ENCODE measurements around the gene RHCG.

Gene RHCG

DNA sequence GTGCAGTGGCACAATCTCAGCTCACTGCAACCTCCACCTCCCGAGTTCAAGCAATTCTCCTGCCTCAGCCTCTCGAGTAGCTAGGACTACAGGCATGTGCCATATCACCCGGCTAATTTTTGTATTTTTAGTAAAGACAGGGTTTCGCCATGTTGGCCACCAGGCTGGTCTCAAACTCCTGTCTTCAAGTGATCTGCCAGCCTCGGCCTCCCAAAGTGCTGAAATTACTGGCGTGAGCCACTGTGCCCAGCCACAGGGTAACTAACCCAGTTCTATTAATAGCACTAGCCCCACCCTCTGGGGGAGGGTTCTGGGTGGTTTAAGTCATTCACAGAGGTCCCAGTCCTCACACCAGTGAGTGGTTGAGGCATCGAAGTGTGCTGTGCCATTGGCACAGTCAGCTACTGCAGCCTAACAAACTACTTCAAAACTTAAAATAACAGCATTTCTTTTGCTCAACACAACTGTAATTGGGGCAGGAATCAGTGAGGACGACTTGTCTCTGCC lies 44.0 kb downstream of the RHCG start:
- DNase-seq = no peak
- peaks cover 43% of the 10 kb centered on the region for H3K27me3 Mint-ChIP-seq
- no peak overlapping the region for H3K4me3 Mint-ChIP-seq
- H3K9me3 Mint-ChIP-seq = peaks cover 8% of the 10 kb centered on the region
- CTCF ChIA-PET = interaction anchor here (1.2 kb wide), 1 partner anchor 20 kb away, joined by 3 read pairs; no protein-coding TSS in a partner anchor
- H3K4me1 Mint-ChIP-seq = peaks cover 2% of the 10 kb centered on the region
- H3K27ac Mint-ChIP-seq = no peak overlapping the region
- H3K36me3 Mint-ChIP-seq = peaks cover 3% of the 10 kb centered on the region

DNA sequence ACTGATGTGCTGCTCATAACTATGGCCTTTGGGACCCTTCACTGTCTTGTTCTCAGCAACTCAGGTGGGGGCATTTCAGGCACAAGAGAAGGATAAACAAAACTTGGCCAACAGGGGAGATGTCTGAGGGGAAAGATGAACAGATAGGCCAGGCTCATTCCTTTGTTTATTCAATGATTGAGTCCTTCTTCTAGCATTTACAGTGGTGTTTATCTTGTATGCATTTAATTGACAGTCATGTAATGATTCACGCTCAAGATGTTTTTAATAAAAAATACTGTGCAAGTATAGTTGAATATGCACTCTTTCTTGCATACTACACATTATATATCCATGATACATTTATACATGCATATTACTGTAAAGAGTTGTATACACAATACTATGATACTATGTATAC lies 44.5 kb downstream of the RHCG start:
- DNase-seq = no peak
- no peak overlapping the region for H3K4me3 Mint-ChIP-seq
- H3K4me1 Mint-ChIP-seq = peaks cover under 1% of the 10 kb centered on the region
- H3K27ac Mint-ChIP-seq = no peak overlapping the region
- CTCF ChIA-PET = no interaction called here
- H3K36me3 Mint-ChIP-seq = peaks cover under 1% of the 10 kb centered on the region
- peaks cover 46% of the 10 kb centered on the region for H3K27me3 Mint-ChIP-seq
- H3K9me3 Mint-ChIP-seq = peaks cover 4% of the 10 kb centered on the region

DNA sequence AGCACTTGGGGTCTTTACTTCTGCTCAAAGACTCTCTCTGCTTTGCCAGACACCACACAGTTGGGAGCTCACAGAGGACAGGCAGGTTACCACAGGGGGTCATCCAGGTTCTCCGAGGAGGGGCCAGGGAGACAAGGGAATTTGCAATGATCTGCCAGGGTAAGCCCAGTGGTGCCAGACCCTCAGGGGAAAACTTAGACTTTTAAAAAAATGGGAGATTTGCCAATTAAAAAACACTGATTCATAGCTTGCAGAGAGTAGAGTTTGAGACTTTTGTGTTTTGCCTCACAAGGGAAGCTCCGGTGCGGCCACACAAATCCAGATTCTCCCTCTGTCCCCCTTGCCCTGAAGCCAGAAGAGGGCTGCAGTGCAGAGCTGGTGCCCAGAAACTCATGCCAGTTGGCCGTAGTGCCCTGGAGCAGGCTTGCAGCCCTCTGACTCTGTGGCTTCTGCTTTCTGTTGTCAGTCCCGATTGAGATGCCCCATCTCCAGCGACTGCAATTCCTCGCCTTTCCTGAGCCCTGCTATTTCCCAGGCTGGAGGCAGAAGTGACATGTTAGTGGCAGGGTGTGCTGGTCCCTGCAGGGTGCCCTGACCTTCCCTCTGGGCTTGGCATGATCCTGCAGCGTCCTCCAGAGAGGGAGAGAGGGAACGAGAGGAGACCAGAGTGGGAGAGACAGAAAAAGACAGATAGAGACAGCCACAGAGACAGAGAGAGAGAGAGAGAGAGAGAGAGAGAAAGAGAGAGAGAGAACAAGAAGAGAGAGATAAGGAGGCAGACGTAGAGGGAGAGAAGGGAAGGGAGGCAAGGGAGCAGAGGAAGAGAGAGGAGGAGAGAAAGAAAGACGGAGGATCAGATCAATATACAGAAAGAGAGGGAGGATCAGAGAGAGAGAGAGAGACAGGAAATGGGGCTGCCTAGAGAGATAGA lies 46.0 kb downstream of the RHCG start:
- CTCF ChIA-PET = interaction anchor here (0.8 kb wide), 1 partner anchor 91 kb away, joined by 3 read pairs; no protein-coding TSS in a partner anchor
- Mint-ChIP-seq H3K4me1 (no peaks in the 10 kb centered on the region), H3K36me3 (no peaks in the 10 kb centered on the region), H3K4me3 (no peak overlapping the region), H3K27me3 (peaks cover 49% of the 10 kb centered on the region), H3K9me3 (no peaks in the 10 kb centered on the region), H3K27ac (no peak overlapping the region)
- no peak for DNase-seq

GRCh38 chr15:89448825-89449224 lies 47.6 kb downstream of the RHCG start:
- H3K4me3 Mint-ChIP-seq = no peak overlapping the region
- H3K4me1 Mint-ChIP-seq = no peaks in the 10 kb centered on the region
- H3K27me3 Mint-ChIP-seq = peaks cover 54% of the 10 kb centered on the region
- no peaks in the 10 kb centered on the region for H3K9me3 Mint-ChIP-seq
- DNase-seq = no peak
- no peak overlapping the region for H3K27ac Mint-ChIP-seq
- no peaks in the 10 kb centered on the region for H3K36me3 Mint-ChIP-seq
- CTCF ChIA-PET = interaction anchor here (0.9 kb wide), 1 partner anchor 23 kb away, joined by 3 read pairs; no protein-coding TSS in a partner anchor

DNA sequence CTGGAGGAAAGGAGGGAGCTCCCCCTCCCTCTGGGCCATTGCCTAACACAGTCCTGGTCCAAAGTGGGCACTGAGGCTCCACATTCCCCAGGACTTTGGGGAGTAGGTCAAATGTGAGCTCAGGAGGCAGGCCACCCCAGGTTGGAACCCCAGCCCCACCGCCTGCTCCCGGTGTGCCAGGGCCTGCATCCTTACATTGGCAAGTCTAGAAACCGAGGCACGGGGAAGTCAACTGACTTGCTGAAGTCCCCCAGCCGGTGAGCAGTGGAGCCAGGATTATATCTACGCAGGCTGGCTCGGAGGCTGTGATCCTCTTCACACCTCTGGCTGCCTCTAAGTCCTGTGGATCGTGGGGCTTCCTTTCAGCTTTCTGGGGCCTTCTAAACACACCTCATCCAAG lies 48.7 kb downstream of the RHCG start:
- CTCF ChIA-PET = interaction anchor here (0.9 kb wide), 1 partner anchor 24 kb away, joined by 3 read pairs; no protein-coding TSS in a partner anchor
- no peak overlapping the region for H3K4me3 Mint-ChIP-seq
- DNase-seq = no peak
- no peak overlapping the region for H3K27ac Mint-ChIP-seq
- no peaks in the 10 kb centered on the region for H3K4me1 Mint-ChIP-seq
- H3K27me3 Mint-ChIP-seq = peaks cover 59% of the 10 kb centered on the region
- H3K9me3 Mint-ChIP-seq = no peaks in the 10 kb centered on the region
- H3K36me3 Mint-ChIP-seq = no peaks in the 10 kb centered on the region

GRCh38 chr15:89446255-89446891 lies 50.0 kb downstream of the RHCG start:
- Mint-ChIP-seq H3K9me3 (no peaks in the 10 kb centered on the region), H3K27ac (no peak overlapping the region), H3K4me3 (no peak overlapping the region), H3K36me3 (no peaks in the 10 kb centered on the region), H3K4me1 (no peaks in the 10 kb centered on the region), H3K27me3 (peaks cover 65% of the 10 kb centered on the region)
- no peak for DNase-seq
- CTCF ChIA-PET = interaction anchor here (0.5 to 1.7 kb wide), 4 partner anchors 16 to 108 kb away, joined by 3 to 6 read pairs (median 4); no protein-coding TSS in a partner anchor

DNA sequence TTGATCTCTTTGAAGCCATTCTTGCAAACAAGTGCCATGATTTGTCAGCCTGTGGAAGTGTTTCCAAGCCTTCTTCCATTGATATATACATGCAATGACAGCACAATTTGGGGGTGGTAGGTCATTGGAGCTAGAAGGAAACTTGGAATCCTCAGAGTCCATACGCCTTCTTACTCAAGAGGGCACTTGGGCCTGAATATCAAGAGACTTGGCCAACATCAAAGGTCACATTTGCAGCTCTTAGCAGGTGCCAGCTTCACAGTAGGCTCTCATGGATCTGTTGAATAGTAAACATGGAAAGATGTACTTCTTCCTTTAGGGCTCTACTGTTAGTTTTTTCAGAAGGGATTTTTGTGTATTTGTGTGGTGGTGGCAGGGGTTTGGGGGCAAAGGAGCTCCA lies 50.9 kb downstream of the RHCG start:
- H3K4me1 Mint-ChIP-seq = no peaks in the 10 kb centered on the region
- H3K27ac Mint-ChIP-seq = no peak overlapping the region
- CTCF ChIA-PET = interaction anchor here (0.5 to 1.7 kb wide), 4 partner anchors 15 to 109 kb away, joined by 3 to 6 read pairs (median 4); no protein-coding TSS in a partner anchor
- peaks cover 59% of the 10 kb centered on the region for H3K27me3 Mint-ChIP-seq
- H3K36me3 Mint-ChIP-seq = no peaks in the 10 kb centered on the region
- no peak for DNase-seq
- H3K4me3 Mint-ChIP-seq = no peak overlapping the region
- H3K9me3 Mint-ChIP-seq = no peaks in the 10 kb centered on the region

DNA sequence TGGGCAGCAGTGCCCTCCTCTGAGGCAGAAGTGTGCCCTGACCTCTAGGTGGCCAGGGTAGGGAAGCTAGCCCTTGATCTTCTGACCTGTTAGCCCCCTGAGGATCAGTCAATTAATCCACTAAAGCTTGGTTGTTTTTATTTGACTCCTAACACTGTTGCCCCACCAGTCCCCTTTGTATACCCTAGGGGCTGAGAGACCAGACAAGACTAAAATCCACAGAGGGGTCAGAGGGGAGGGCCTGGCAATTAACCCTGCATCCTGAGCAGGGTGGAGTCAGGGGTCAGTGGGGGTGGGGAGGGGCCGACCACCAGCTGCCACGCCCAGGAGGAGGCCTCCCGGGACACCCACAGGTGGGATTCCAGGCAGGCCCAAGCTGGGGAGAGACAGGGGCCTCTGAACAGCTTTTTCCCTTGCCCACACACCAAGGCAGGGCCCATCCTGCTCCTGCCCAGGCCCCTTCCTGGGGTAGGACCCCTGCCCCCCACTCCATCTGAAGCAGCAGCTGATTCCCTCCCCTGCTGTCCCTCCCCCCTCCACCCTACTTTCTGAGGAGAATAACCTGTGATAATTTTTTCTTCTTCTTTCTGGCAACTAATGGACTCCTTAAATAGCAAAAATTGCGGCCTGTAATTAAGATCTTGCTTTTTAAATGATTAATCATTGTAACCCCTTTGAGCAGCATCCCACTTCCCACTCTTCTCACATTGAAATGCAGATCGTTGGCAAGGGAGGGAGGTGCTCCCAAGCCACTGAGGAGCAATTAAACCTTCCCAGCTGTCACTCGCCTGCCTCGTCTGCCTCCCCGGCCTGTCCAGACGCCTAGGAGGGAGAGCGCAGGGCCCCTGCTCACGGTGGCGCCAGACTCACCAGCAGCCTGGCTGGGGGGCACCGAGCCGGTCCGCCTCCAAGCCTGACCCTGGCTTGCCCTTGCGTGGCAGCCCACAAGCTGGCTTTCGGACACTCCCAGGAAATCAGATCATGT lies 51.9 kb downstream of the RHCG start:
- Mint-ChIP-seq H3K27me3 (peaks cover 54% of the 10 kb centered on the region), H3K9me3 (no peaks in the 10 kb centered on the region), H3K4me3 (no peak overlapping the region), H3K27ac (no peak overlapping the region), H3K36me3 (no peaks in the 10 kb centered on the region), H3K4me1 (no peaks in the 10 kb centered on the region)
- CTCF ChIA-PET = interaction anchor here (1.0 to 4.0 kb wide), 5 partner anchors 11 to 86 kb away, joined by 3 to 24 read pairs (median 17); no protein-coding TSS in a partner anchor
- DNase-seq = no peak

DNA sequence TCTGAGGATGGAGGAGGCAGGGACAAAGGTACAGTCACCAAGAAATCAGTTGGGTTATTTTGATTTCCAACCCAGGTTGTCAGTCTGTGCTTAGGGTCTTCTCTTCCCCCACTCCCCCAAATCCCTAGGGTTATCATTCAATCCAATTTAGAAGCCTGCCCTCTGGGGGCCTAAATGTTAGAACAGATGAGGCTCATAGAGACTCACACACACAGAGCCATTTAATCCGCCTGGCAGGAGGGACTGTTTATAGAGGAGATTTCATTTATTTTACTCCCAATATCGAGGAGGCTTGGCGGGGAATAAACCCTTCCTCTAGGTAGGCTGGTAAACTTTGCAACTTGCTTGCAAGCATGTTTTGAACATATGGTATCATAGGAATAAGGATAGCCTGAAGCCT lies 52.8 kb downstream of the RHCG start:
- CTCF ChIA-PET = interaction anchor here (0.8 to 4.0 kb wide), 7 partner anchors 12 to 146 kb away, joined by 3 to 24 read pairs (median 11); no protein-coding TSS in a partner anchor
- DNase-seq = no peak
- no peak overlapping the region for H3K27ac Mint-ChIP-seq
- H3K4me1 Mint-ChIP-seq = no peaks in the 10 kb centered on the region
- peaks cover 54% of the 10 kb centered on the region for H3K27me3 Mint-ChIP-seq
- no peaks in the 10 kb centered on the region for H3K36me3 Mint-ChIP-seq
- no peak overlapping the region for H3K4me3 Mint-ChIP-seq
- H3K9me3 Mint-ChIP-seq = no peaks in the 10 kb centered on the region

DNA sequence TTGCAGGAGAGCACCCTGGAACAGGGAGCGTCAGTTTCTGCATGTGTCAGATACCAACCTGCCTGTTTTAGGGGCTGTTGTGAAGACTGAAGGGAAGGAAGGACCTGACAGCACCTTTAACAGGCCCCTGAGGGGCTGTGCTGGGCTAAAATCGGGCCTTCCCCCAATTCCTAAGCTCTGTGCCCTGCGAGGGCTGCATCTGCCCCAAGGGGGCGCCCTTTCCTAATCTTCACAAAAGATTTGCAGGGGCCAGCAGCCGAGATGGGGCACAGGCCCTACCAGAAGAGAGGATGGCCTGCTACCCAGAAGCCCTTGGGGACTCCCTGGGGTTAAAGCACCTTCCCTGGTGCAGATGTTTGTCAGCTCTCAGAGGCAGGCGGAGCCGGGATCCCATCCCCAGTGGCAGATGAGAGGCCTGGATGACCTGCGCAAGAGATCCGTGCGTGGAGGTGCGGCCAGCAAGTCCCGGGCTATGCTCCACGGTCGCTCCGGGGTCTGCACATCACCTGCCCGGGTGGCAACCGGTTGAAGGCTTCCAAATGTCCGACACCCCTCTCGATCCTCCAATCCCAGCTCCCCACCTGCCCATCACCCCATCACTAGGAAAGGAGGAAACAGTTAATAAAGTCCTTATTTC lies 53.6 kb downstream of the RHCG start:
- Mint-ChIP-seq H3K27me3 (peaks cover 53% of the 10 kb centered on the region), H3K9me3 (no peaks in the 10 kb centered on the region), H3K27ac (no peak overlapping the region), H3K36me3 (no peaks in the 10 kb centered on the region), H3K4me3 (no peak overlapping the region), H3K4me1 (no peaks in the 10 kb centered on the region)
- peak; percentile 69 for DNase-seq
- CTCF ChIA-PET = interaction anchor here (0.7 to 4.0 kb wide), 13 partner anchors 8 to 146 kb away, joined by 3 to 24 read pairs (median 4); no protein-coding TSS in a partner anchor

DNA sequence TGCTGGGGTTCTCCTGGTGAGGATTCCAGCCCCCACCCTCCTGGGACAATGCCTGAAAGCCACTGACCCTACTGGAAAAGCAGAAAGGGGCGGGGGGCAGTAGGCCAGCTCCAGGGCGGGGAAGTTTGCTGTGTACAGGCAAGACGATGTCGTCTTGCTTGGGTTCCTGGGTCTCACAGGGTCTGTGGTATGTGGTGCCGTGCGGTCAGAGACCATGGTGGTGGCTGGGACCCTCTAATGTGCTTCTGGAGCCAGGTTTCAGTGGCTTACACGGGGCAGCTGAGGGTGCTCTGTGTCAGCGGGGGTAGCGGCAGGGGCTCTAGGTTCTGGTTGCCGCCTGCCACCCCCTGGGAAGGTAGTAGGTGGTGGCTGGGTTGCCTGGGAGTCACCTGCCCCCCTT lies 54.2 kb downstream of the RHCG start:
- no peak overlapping the region for H3K4me3 Mint-ChIP-seq
- H3K4me1 Mint-ChIP-seq = no peaks in the 10 kb centered on the region
- no peaks in the 10 kb centered on the region for H3K36me3 Mint-ChIP-seq
- DNase-seq = no peak
- H3K27me3 Mint-ChIP-seq = peaks cover 47% of the 10 kb centered on the region
- H3K9me3 Mint-ChIP-seq = no peaks in the 10 kb centered on the region
- H3K27ac Mint-ChIP-seq = no peak overlapping the region
- CTCF ChIA-PET = interaction anchor here (0.7 to 4.0 kb wide), 13 partner anchors 8 to 147 kb away, joined by 3 to 24 read pairs (median 4); no protein-coding TSS in a partner anchor

- Mint-ChIP-seq H3K4me1 (no peaks in the 10 kb centered on the region), H3K36me3 (no peaks in the 10 kb centered on the region), H3K4me3 (no peak overlapping the region), H3K27ac (no peak overlapping the region), H3K9me3 (no peaks in the 10 kb centered on the region), H3K27me3 (peaks cover 55% of the 10 kb centered on the region)
- CTCF ChIA-PET = interaction anchor here (1.0 to 4.0 kb wide), 4 partner anchors 22 to 83 kb away, joined by 3 to 24 read pairs (median 14); no protein-coding TSS in a partner anchor
- no peak for DNase-seq
Measured at GRCh38 chr15:89441295-89441812, 55.0 kb downstream of the RHCG start.

All from activated naive CD4-positive, alpha-beta T cell treated with anti-CD3 and anti-CD28 coated beads, Interleukin-2, amount 10 ng/mL, durations not matched to agents 7 days and 5 days (primary cell).